Hematopoietic multipotent progenitor cell treated with erythropoietin and hydrocortisone succinate and interleukin-3 and kit ligand, for 8 days (in vitro differentiated cells): ENCODE measurements around the gene ATP11A.

Experiments
- DNase-seq: peaks from one replicate; pipeline ENCODE4 v3.0.0-alpha.2; 2015

Gene ATP11A

GRCh38 chr13:112898621-112899280 lies 208.9 kb downstream of the ATP11A start:
- no peak for DNase-seq

GRCh38 chr13:112899281-112900225 lies 209.7 kb downstream of the ATP11A start:
- DNase-seq, result no peak

GRCh38 chr13:112900226-112900600 lies 210.4 kb downstream of the ATP11A start:
- DNase-seq, result no peak

- no peak for DNase-seq
These were observed 210.9 kb downstream of the ATP11A start for GRCh38 chr13:112900691-112901091.

GRCh38 chr13:112902101-112902651 lies 212.3 kb downstream of the ATP11A start:
- no peak for DNase-seq

GRCh38 chr13:112902669-112903068 lies 212.8 kb downstream of the ATP11A start:
- no peak for DNase-seq

GRCh38 chr13:112903071-112903577 lies 213.3 kb downstream of the ATP11A start:
- DNase-seq, result no peak

GRCh38 chr13:112903606-112904195 lies 213.9 kb downstream of the ATP11A start:
- DNase-seq, result no peak

- no peak for DNase-seq
These were observed 214.7 kb downstream of the ATP11A start for GRCh38 chr13:112904436-112904960.

- DNase-seq, result no peak
These were observed 215.2 kb downstream of the ATP11A start for GRCh38 chr13:112905086-112905485.

- DNase-seq, result no peak
These were observed 215.8 kb downstream of the ATP11A start for GRCh38 chr13:112905619-112905989.

GRCh38 chr13:112905990-112906641 lies 216.3 kb downstream of the ATP11A start:
- no peak for DNase-seq

- DNase-seq, result no peak
These were observed 217.4 kb downstream of the ATP11A start for GRCh38 chr13:112907286-112907685.

GRCh38 chr13:112907871-112908331 lies 218.1 kb downstream of the ATP11A start:
- no peak for DNase-seq

GRCh38 chr13:112908342-112908741 lies 218.5 kb downstream of the ATP11A start:
- no peak for DNase-seq

- DNase-seq, result no peak
These were observed 220.2 kb downstream of the ATP11A start for GRCh38 chr13:112910016-112910415.

- no peak for DNase-seq
These were observed 220.9 kb downstream of the ATP11A start for GRCh38 chr13:112910616-112911280.

GRCh38 chr13:112911285-112911701 lies 221.5 kb downstream of the ATP11A start:
- no peak for DNase-seq

GRCh38 chr13:112911883-112912282 lies 222.0 kb downstream of the ATP11A start:
- no peak for DNase-seq

- no peak for DNase-seq
These were observed 223.0 kb downstream of the ATP11A start for GRCh38 chr13:112912726-112913440.

- DNase-seq, result no peak
These were observed 226.5 kb downstream of the ATP11A start for GRCh38 chr13:112916296-112916695.
